DOHH2 (cell line): ENCODE results near the gene ACACB.

ENCODE experiments used
- H3F3A ChIP-seq: fragments of 200-600 bp; sonication (generic), shearing (Covaris generic); 2 replicates; pipeline ENCODE4 v1.6.0; 2016; ENCODE audit warnings: antibody characterized with exemption, mild to moderate bottlenecking; ENCODE audit not compliant: control insufficient read depth, insufficient read depth
- H3K27ac ChIP-seq: fragments of 200-600 bp; sonication (generic); 2 replicates; pipeline ENCODE4 v1.5.1; 2014; ENCODE audit warnings: low read depth, mild to moderate bottlenecking, low read length, moderate library complexity
- H3K27me3 ChIP-seq: fragments of 200-600 bp; sonication (generic); 2 replicates; pipeline ENCODE4 v1.6.1; 2014; ENCODE audit warnings: mild to moderate bottlenecking, low read length, mixed read lengths; ENCODE audit not compliant: control insufficient read depth
- H3K36me3 ChIP-seq: fragments of 200-600 bp; sonication (generic); 2 replicates; pipeline ENCODE4 v1.6.1; 2014; ENCODE audit warnings: mild to moderate bottlenecking, low read length, moderate library complexity, mixed read lengths; ENCODE audit not compliant: control insufficient read depth
- H3K4me1 ChIP-seq: fragments of 200-600 bp; sonication (generic); 2 replicates; pipeline ENCODE4 v1.6.1; 2014; ENCODE audit warnings: mild to moderate bottlenecking, low read length, mixed read lengths; ENCODE audit not compliant: control insufficient read depth
- H3K4me2 ChIP-seq: fragments of 200-600 bp; sonication (generic); 2 replicates; pipeline ENCODE4 v1.6.0; 2014; ENCODE audit warnings: mild to moderate bottlenecking, low read length, moderate library complexity
- H3K4me3 ChIP-seq: fragments of 200-600 bp; sonication (generic); 2 replicates; pipeline ENCODE4 v1.5.1; 2014; ENCODE audit warnings: mild to moderate bottlenecking, low read length, mixed read lengths
- H3K79me2 ChIP-seq: fragments of 200-600 bp; sonication (generic); 2 replicates; pipeline ENCODE4 v1.6.1; 2014; ENCODE audit warnings: mild to moderate bottlenecking, low read length, mixed read lengths; ENCODE audit not compliant: control insufficient read depth
- H3K9me2 ChIP-seq: fragments of 200-600 bp; sonication (generic); replicated peaks from 2 replicates; pipeline ENCODE4 v1.6.1; 2014; ENCODE audit warnings: mild to moderate bottlenecking, low read length, mixed read lengths; ENCODE audit not compliant: control insufficient read depth
- H3K9me3 ChIP-seq: fragments of 200-600 bp; sonication (generic); 2 replicates; pipeline ENCODE4 v1.6.1; 2014; ENCODE audit warnings: antibody characterized with exemption, low read length, mixed read lengths; ENCODE audit not compliant: control insufficient read depth, insufficient read depth
- H4K20me1 ChIP-seq: fragments of 200-600 bp; sonication (generic); 2 replicates; pipeline ENCODE4 v1.6.0; 2014; ENCODE audit warnings: low read depth, mild to moderate bottlenecking, antibody characterized with exemption, low read length, moderate library complexity; ENCODE audit not compliant: control insufficient read depth, insufficient read depth
- EZH2phosphoT487 ChIP-seq: fragments of 200-600 bp; sonication (generic); IDR thresholded peaks from 2 replicates; pipeline ENCODE4 v1.6.1; 2017; ENCODE audit warnings: borderline replicate concordance, mild to moderate bottlenecking, antibody characterized with exemption, low read length, moderate library complexity, mixed read lengths
- TF ChIP-seq, protein P1 (sequence below): fragments of 200-600 bp; sonication (generic); IDR thresholded peaks from one replicate; pipeline ENCODE4 v1.5.1; 2014; ENCODE audit warnings: antibody characterized with exemption, mild to moderate bottlenecking, low read depth, low read length; ENCODE audit not compliant: poor library complexity, severe bottlenecking

Gene ACACB

DNA sequence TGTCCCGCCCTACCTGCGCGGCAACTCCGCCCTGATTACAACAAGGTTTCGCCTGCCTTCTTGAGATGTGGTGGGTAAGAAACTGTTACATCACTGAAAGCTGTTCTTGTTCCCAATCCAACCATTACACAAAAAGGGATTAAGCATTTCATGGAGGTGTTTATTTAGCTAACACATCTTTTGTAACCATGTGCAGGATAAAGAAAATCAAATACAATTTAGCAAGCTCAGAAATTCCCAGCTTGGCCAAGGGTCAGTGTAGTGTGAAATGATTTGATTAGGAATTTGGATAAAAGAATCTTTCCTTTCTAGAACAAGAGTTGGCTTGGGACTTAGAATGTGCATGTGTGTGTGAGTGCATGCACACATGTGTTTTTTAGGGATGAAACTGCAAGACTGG, 186.4 kb downstream of the ACACB start:
- H3F3A ChIP-seq, result no peaks in the 10 kb centered on the region
- no peaks in the 10 kb centered on the region for H3K79me2 ChIP-seq
- H3K27me3 ChIP-seq, result peaks cover 13% of the 10 kb centered on the region; the same call in 1 of the 2 replicates
- no peaks in the 10 kb centered on the region for H3K9me3 ChIP-seq
- TF ChIP-seq EZH2phosphoT487, result no peak
- TF ChIP-seq, protein P1, sequence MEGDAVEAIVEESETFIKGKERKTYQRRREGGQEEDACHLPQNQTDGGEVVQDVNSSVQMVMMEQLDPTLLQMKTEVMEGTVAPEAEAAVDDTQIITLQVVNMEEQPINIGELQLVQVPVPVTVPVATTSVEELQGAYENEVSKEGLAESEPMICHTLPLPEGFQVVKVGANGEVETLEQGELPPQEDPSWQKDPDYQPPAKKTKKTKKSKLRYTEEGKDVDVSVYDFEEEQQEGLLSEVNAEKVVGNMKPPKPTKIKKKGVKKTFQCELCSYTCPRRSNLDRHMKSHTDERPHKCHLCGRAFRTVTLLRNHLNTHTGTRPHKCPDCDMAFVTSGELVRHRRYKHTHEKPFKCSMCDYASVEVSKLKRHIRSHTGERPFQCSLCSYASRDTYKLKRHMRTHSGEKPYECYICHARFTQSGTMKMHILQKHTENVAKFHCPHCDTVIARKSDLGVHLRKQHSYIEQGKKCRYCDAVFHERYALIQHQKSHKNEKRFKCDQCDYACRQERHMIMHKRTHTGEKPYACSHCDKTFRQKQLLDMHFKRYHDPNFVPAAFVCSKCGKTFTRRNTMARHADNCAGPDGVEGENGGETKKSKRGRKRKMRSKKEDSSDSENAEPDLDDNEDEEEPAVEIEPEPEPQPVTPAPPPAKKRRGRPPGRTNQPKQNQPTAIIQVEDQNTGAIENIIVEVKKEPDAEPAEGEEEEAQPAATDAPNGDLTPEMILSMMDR, result no peak
- no peaks in the 10 kb centered on the region for H3K9me2 ChIP-seq
- H3K4me3 ChIP-seq, result no peak overlapping the region
- H3K4me2 ChIP-seq, result no peak overlapping the region
- no peaks in the 10 kb centered on the region for H3K4me1 ChIP-seq
- no peak overlapping the region for H3K27ac ChIP-seq
- H4K20me1 ChIP-seq, result no peaks in the 10 kb centered on the region
- H3K36me3 ChIP-seq, result no peaks in the 10 kb centered on the region

DNA sequence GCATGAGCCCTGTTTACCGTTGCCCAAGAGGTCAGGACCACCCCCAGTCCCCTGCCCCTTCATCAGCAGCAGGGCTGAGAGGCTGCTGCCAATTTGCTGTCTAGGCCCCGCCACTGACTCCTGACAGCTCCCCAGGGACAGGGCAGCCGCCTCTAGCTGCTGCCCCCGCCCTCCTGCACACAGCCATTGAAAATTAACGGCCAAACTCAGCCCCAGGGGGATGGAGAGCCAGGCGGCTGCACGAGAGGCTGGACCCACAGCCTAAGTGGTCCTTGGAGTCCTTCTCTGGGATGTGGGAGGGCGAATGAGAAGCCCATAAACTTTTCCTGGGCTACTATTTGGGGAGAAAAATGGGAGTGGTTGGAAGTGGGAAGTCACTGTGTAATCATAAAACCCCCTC, 188.1 kb downstream of the ACACB start:
- Histone ChIP-seq H3K4me3 (no peak overlapping the region), H3F3A (no peaks in the 10 kb centered on the region), H3K4me1 (peaks cover 5% of the 10 kb centered on the region), H3K9me3 (no peaks in the 10 kb centered on the region), H3K79me2 (no peaks in the 10 kb centered on the region), H3K9me2 (no peaks in the 10 kb centered on the region), H3K27me3 (peaks cover 25% of the 10 kb centered on the region), H3K36me3 (no peaks in the 10 kb centered on the region), H3K27ac (no peak overlapping the region), H3K4me2 (no peak overlapping the region), H4K20me1 (no peaks in the 10 kb centered on the region)
- TF ChIP-seq EZH2phosphoT487, result no peak
- TF ChIP-seq, protein P1, result no peak

DNA sequence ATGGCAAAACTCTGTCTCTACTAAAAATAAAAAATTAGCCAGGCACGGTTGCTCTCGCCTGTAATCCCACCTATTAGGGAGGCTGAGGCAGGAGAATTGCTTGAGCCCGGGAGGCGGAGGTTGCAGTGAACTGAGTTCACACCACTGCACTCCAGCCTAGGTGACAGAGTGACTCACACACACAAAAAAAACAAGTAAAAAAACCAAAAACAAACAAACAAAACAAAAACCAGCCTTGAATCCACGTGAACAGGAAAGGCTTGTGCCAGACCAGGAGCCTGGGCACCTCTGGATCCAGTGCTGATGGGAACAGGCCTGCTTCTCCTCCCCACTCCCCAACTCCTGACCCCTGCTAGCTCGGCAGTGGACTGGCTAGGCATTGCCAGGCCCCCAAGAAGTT, 189.2 kb downstream of the ACACB start:
- Histone ChIP-seq H3K9me2 (no peaks in the 10 kb centered on the region), H3K9me3 (no peaks in the 10 kb centered on the region), H3K27me3 (peaks cover 29% of the 10 kb centered on the region), H3K27ac (no peak overlapping the region), H3K36me3 (no peaks in the 10 kb centered on the region), H4K20me1 (no peaks in the 10 kb centered on the region), H3K79me2 (no peaks in the 10 kb centered on the region), H3F3A (no peaks in the 10 kb centered on the region), H3K4me2 (no peak overlapping the region), H3K4me3 (no peak overlapping the region), H3K4me1 (peaks cover 10% of the 10 kb centered on the region)
- TF ChIP-seq, protein P1, result no peak
- no peak for TF ChIP-seq EZH2phosphoT487

DNA sequence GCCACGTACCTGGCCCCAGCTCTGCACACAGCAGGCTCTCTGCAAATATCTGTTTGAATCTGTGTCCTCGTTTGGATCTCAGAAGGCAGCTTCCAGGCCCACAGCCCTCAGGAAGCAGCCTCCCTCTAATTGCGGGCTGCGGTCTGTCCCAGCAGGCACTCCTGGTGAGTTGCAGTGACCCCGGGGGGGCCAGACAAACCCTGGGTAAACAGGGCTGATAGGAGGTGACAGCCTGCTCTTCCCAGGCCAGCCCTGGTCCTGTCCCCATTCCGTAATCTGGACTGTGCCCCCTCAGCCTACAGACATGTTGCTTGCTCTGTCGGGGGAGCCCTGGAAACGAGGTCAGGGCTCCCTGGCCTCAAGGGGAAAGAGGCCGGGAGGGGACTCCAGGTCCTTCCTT, 190.7 kb downstream of the ACACB start:
- Histone ChIP-seq H3K4me3 (no peak overlapping the region), H4K20me1 (no peaks in the 10 kb centered on the region), H3K9me2 (no peaks in the 10 kb centered on the region), H3K4me2 (no peak overlapping the region), H3K4me1 (peaks cover 19% of the 10 kb centered on the region), H3K27ac (no peak overlapping the region), H3F3A (no peaks in the 10 kb centered on the region), H3K27me3 (peaks cover 32% of the 10 kb centered on the region), H3K79me2 (no peaks in the 10 kb centered on the region), H3K36me3 (no peaks in the 10 kb centered on the region), H3K9me3 (no peaks in the 10 kb centered on the region)
- TF ChIP-seq, protein P1, result no peak
- TF ChIP-seq EZH2phosphoT487, result no peak
